Osteoblast (primary cell): ENCODE data around the gene LGMN. TPM values are rescaled to one million over a fixed set of nuclear protein-coding genes. Genes with fewer than 3 reads are reported as not detected.

ENCODE experiments used
- DNase-seq: peaks from one replicate; pipeline ENCODE4 v3.0.0; 2011; ENCODE audit warnings: low spot score, mixed read lengths; ENCODE audit not compliant: insufficient read length; ENCODE audit errors: missing footprints
- H2AFZ ChIP-seq: 2 replicates; pipeline ENCODE4 v1.6.0; 2011; ENCODE audit warnings: mild to moderate bottlenecking, low read length
- H3K27ac ChIP-seq: 2 replicates; pipeline ENCODE4 v1.5.1; 2011; ENCODE audit warnings: mild to moderate bottlenecking, low read depth, low read length, moderate library complexity
- H3K27me3 ChIP-seq: 2 replicates; pipeline ENCODE4 v1.6.0; 2012; ENCODE audit warnings: mild to moderate bottlenecking, control low read depth, inconsistent platforms, low read length, moderate library complexity; ENCODE audit not compliant: insufficient read depth
- H3K36me3 ChIP-seq: 2 replicates; pipeline ENCODE4 v1.5.1; 2011; ENCODE audit warnings: mild to moderate bottlenecking, low read length, control low read depth, moderate library complexity; ENCODE audit not compliant: insufficient read depth
- H3K4me1 ChIP-seq: 2 replicates; pipeline ENCODE4 v1.5.1; 2011; ENCODE audit warnings: mild to moderate bottlenecking, low read length, control low read depth, moderate library complexity; ENCODE audit not compliant: insufficient read depth
- H3K4me2 ChIP-seq: 2 replicates; pipeline ENCODE4 v1.6.0; 2011; ENCODE audit warnings: mild to moderate bottlenecking, low read length; ENCODE audit not compliant: insufficient read depth
- H3K4me3 ChIP-seq: fragments of 200-600 bp; sonication (generic); 3 replicates; pipeline ENCODE4 v1.5.1; 2012; ENCODE audit warnings: mild to moderate bottlenecking, low read length, inconsistent platforms; ENCODE audit not compliant: insufficient read depth
- H3K79me2 ChIP-seq: 2 replicates; pipeline ENCODE4 v1.6.0; 2012; ENCODE audit warnings: mild to moderate bottlenecking, low read length, control low read depth, inconsistent platforms; ENCODE audit not compliant: insufficient read depth
- H3K9me3 ChIP-seq: 2 replicates; pipeline ENCODE4 v1.5.1; 2011; ENCODE audit warnings: low read depth, low read length, control low read depth
- H4K20me1 ChIP-seq: 2 replicates; pipeline ENCODE4 v1.6.0; 2012; ENCODE audit warnings: mild to moderate bottlenecking, low read length, control low read depth; ENCODE audit not compliant: insufficient read depth
- CTCF ChIP-seq: IDR thresholded peaks from 2 replicates; pipeline ENCODE4 v1.5.1; 2011; ENCODE audit warnings: mild to moderate bottlenecking, low read depth, low read length, moderate library complexity; ENCODE audit errors: extremely low read depth
- total RNA-seq: library from RNA; depleted of rRNA; stranded (reverse); fragments of >200 nt; gene quantifications from 2 replicates; pipeline ENCODE4 v1.2.3, GENCODE V29; 2012

The LGMN gene
- total RNA-seq, 1 donor = 89.4 TPM

DNA sequence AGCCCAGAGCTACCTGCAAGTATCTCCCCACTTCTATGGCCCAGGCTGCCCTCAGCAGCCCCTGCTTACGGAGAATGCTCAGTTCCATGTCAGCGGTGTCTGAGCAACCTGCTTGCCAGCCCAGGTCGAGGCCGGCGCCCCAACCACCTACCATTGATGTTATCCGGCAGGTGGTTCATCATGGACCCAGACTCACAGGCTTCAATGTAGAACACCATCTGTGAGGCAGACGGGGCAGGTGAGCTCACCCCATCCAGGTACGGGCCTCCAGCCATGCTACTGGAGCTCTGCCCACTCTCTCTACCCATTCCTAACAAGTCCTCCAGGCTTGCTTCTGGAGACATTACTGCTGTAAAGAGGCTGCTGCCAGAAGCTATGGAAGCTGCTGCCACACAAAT is 35.8 kb downstream of the LGMN start:
- no peak for TF ChIP-seq CTCF
- H3K27me3 ChIP-seq = no peaks in the 10 kb centered on the region
- no peaks in the 10 kb centered on the region for H4K20me1 ChIP-seq
- no peak overlapping the region for H2AFZ ChIP-seq
- no peak overlapping the region for H3K4me2 ChIP-seq
- H3K27ac ChIP-seq = no peak overlapping the region
- no peaks in the 10 kb centered on the region for H3K79me2 ChIP-seq
- no peak overlapping the region for H3K4me3 ChIP-seq
- no peak for DNase-seq
- peaks cover 6% of the 10 kb centered on the region for H3K36me3 ChIP-seq
- peaks cover 16% of the 10 kb centered on the region for H3K4me1 ChIP-seq
- H3K9me3 ChIP-seq = no peaks in the 10 kb centered on the region

GRCh38 chr14:92711976-92712653 is 36.3 kb downstream of the LGMN start:
- no peak for DNase-seq
- Histone ChIP-seq H3K79me2 (no peaks in the 10 kb centered on the region), H3K4me1 (peaks cover 11% of the 10 kb centered on the region), H3K4me3 (no peak overlapping the region), H3K4me2 (no peak overlapping the region), H2AFZ (no peak overlapping the region), H4K20me1 (no peaks in the 10 kb centered on the region), H3K27ac (no peak overlapping the region), H3K27me3 (no peaks in the 10 kb centered on the region), H3K36me3 (peaks cover 6% of the 10 kb centered on the region), H3K9me3 (no peaks in the 10 kb centered on the region)
- TF ChIP-seq CTCF = no peak

DNA sequence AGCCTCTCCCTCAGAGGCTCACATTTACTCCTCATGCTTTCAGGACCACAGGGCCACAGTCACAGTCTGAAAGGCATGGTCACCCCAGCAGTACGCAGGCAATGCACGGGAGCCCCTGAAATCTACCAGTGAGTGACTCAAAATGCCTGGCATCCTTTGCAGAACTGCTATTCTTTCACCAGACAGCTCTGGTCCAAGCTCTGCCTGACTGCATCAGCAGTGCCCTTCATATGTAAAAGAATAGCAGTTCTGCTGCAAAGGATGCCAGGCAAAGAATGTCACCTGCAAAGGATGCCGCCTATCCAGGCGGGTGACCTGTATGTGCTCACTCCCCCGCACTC is 38.5 kb downstream of the LGMN start:
- no peak for DNase-seq

More for the DNA sequence above, 38.5 kb downstream of the LGMN start:
- no peak overlapping the region for H3K27ac ChIP-seq
- no peak overlapping the region for H3K4me3 ChIP-seq
- peaks cover 13% of the 10 kb centered on the region for H3K36me3 ChIP-seq
- no peaks in the 10 kb centered on the region for H3K9me3 ChIP-seq
- no peak for TF ChIP-seq CTCF
- no peaks in the 10 kb centered on the region for H3K27me3 ChIP-seq
- no peaks in the 10 kb centered on the region for H4K20me1 ChIP-seq
- peaks cover 9% of the 10 kb centered on the region for H3K4me1 ChIP-seq
- H2AFZ ChIP-seq = no peak overlapping the region
- no peaks in the 10 kb centered on the region for H3K79me2 ChIP-seq
- H3K4me2 ChIP-seq = no peak overlapping the region
